K562 (cell line): ENCODE results near the gene BBS1. TPM values are rescaled to one million over a fixed set of nuclear protein-coding genes. Genes with fewer than 3 reads are reported as not detected.

Experiments
- BRCA1 ChIP-seq, 2 experiments: fragments of 450-650 bp in 1 of 2; sonication (generic) in 1 of 2; formaldehyde crosslinking in 1 of 2; IDR thresholded peaks; 2 replicates each; pipeline versions ENCODE4 v1.5.0 to v1.6.1; 2017 to 2020; ENCODE audit warnings: mild to moderate bottlenecking in 1 of 2, missing genetic modification reagents in 1 of 2
- CEBPB ChIP-seq: fragments of 450-650 bp; IDR thresholded peaks from 2 replicates; pipeline ENCODE4 v1.6.1; 2016; ENCODE audit warnings: missing genetic modification characterization, missing compliant biosample characterization
- CEBPG ChIP-seq, 3 experiments: fragments of 200-800 bp in 1 of 3; sonication (Bioruptor generic) in 1 of 3; sonication (generic) in 1 of 3; formaldehyde crosslinking in 1 of 3; IDR thresholded peaks in 2 of 3; conservative IDR thresholded peaks in 1 of 3; 2 replicates each; pipeline versions ENCODE4 v1.6.1 to v1.8.0; 2016 to 2022; ENCODE audit warnings: missing compliant biosample characterization in 2 of 3, missing genetic modification characterization in 2 of 3, mild to moderate bottlenecking in 1 of 3, missing genetic modification reagents in 1 of 3
- ETV6 ChIP-seq, 3 experiments: fragments of 150-350 bp in 1 of 3; sonication (generic) in 1 of 3; formaldehyde crosslinking in 1 of 3; IDR thresholded peaks; 2 replicates each; pipeline versions ENCODE4 v1.6.1 to v1.8.0; 2014 to 2022; ENCODE audit warnings: borderline replicate concordance in 2 of 3, low read depth in 2 of 3, antibody characterized with exemption in 1 of 3, low read length in 1 of 3, mild to moderate bottlenecking in 1 of 3, missing genetic modification reagents in 1 of 3
- IRF1 ChIP-seq: sonication (generic); formaldehyde crosslinking; IDR thresholded peaks from 2 replicates; pipeline ENCODE4 v1.8.0; 2022; ENCODE audit warnings: missing genetic modification reagents, mild to moderate bottlenecking, borderline replicate concordance
- JUND ChIP-seq, 2 experiments: IDR thresholded peaks; 2 replicates in 1 of 2; 3 replicates in 1 of 2; pipeline ENCODE4 v1.6.1; 2011; ENCODE audit warnings: borderline replicate concordance in 2 of 2, low read depth in 2 of 2, low read length in 2 of 2, improper control_type of control experiment in 1 of 2, missing biosample characterization in 1 of 2, missing genetic modification characterization in 1 of 2, missing genetic modification reagents in 1 of 2
- MCM5 ChIP-seq: fragments of 450-650 bp; IDR thresholded peaks from 2 replicates; pipeline ENCODE4 v1.6.1; 2016; ENCODE audit warnings: low read depth
- MXI1 ChIP-seq: IDR thresholded peaks from 2 replicates; pipeline ENCODE4 v1.6.1; 2011; ENCODE audit warnings: low read depth, mild to moderate bottlenecking, improper control_type of control experiment, low read length
- NONO ChIP-seq, 2 experiments: fragments of 200-400 bp in 1 of 2; fragments of 450-650 bp in 1 of 2; formaldehyde crosslinking in 1 of 2; IDR thresholded peaks; 2 replicates each; pipeline ENCODE4 v1.6.1; 2017; ENCODE audit warnings: low read depth in 2 of 2, mild to moderate bottlenecking in 2 of 2, moderate library complexity in 2 of 2, low read length in 1 of 2
- NR4A1 ChIP-seq, 2 experiments: fragments of 250-450 bp in 1 of 2; fragments of 450-650 bp in 1 of 2; sonication (Bioruptor Pico) in 1 of 2; IDR thresholded peaks; 2 replicates each; pipeline versions ENCODE4 v1.4.0 to v1.6.1; 2016 to 2020; ENCODE audit warnings: mild to moderate bottlenecking in 2 of 2, missing compliant biosample characterization in 1 of 2, missing genetic modification characterization in 1 of 2, moderate library complexity in 1 of 2
- PHB2 ChIP-seq: fragments of 450-650 bp; IDR thresholded peaks from 2 replicates; pipeline ENCODE4 v1.6.1; 2017; ENCODE audit warnings: low read depth
- PHF20 ChIP-seq: fragments of 450-650 bp; IDR thresholded peaks from 2 replicates; pipeline ENCODE4 v1.6.1; 2018; ENCODE audit not compliant: partially characterized antibody
- PHF8 ChIP-seq: fragments of 200-600 bp; sonication (generic); IDR thresholded peaks from 2 replicates; pipeline ENCODE4 v1.6.1; 2012; ENCODE audit warnings: mixed run types, mild to moderate bottlenecking, inconsistent platforms, low read length, moderate library complexity, borderline replicate concordance
- PRMT5 ChIP-seq: sonication (generic); formaldehyde crosslinking; IDR thresholded peaks from 2 replicates; pipeline ENCODE4 v1.5.0; 2020; ENCODE audit warnings: missing genetic modification reagents
- SRSF7 ChIP-seq: fragments of 200-400 bp; formaldehyde crosslinking; optimal IDR thresholded peaks from 2 replicates; pipeline ENCODE3; 2017; ENCODE audit warnings: mild to moderate bottlenecking, low read depth, low read length
- ZNF224 ChIP-seq: sonication (generic); formaldehyde crosslinking; IDR thresholded peaks from 2 replicates; pipeline ENCODE4 v1.8.0; 2022; ENCODE audit warnings: mild to moderate bottlenecking, missing genetic modification reagents
- ZNF232 ChIP-seq: sonication (generic); formaldehyde crosslinking; IDR thresholded peaks from 2 replicates; pipeline ENCODE4 v1.8.0; 2022; ENCODE audit warnings: mild to moderate bottlenecking, missing genetic modification reagents
- ZNF316 ChIP-seq: fragments of 450-650 bp; IDR thresholded peaks from 2 replicates; pipeline ENCODE4 v1.6.1; 2016
- ZNF347 ChIP-seq: fragments of 450-650 bp; formaldehyde crosslinking; IDR thresholded peaks from 2 replicates; pipeline ENCODE4 v1.4.0; 2020; ENCODE audit warnings: low read depth, mild to moderate bottlenecking, moderate library complexity
- polyA plus RNA-seq, 8 experiments: library from polyadenylated mRNA; depleted of rRNA in 4 of 8; stranded (reverse) in 5 of 8; unstranded in 3 of 8; fragments of >200 nt; fragmentation: Nextera tagmentation in 2 of 8; fragmentation: Illumina TruSeq in 1 of 8; extraction: Ambion mirVana in 2 of 8; extraction: Trizol in 1 of 8; gene quantifications; 2 replicates each; pipeline versions ENCODE4 v1.2.1 to v1.2.3, GENCODE V29; 2011 to 2014; ENCODE audit warnings: inconsistent platforms in 1 of 8, missing spikeins in 1 of 8
- total RNA-seq, 7 experiments: library from RNA; depleted of rRNA in 6 of 7; stranded (reverse); fragments of >200 nt in 6 of 7; fragmentation: Illumina TruSeq in 2 of 7; extraction: Trizol in 2 of 7; gene quantifications; 2 replicates each; pipeline versions ENCODE4 v1.2.1 to v1.2.3, GENCODE V29; 2011 to 2021; ENCODE audit warnings: low replicate concordance in 1 of 7
- TF ChIP-seq, protein P1 (sequence below): sonication (generic); formaldehyde crosslinking; IDR thresholded peaks from 2 replicates; pipeline ENCODE4 v1.8.0; 2022; ENCODE audit warnings: mild to moderate bottlenecking, missing genetic modification reagents

Gene BBS1
- total and polyA plus RNA-seq, 9 of the 15 experiments (the other 6 are each of a cell fraction or from before 2014, with no cell fraction given): 9.0 to 19.8 (median 12.1) TPM

DNA sequence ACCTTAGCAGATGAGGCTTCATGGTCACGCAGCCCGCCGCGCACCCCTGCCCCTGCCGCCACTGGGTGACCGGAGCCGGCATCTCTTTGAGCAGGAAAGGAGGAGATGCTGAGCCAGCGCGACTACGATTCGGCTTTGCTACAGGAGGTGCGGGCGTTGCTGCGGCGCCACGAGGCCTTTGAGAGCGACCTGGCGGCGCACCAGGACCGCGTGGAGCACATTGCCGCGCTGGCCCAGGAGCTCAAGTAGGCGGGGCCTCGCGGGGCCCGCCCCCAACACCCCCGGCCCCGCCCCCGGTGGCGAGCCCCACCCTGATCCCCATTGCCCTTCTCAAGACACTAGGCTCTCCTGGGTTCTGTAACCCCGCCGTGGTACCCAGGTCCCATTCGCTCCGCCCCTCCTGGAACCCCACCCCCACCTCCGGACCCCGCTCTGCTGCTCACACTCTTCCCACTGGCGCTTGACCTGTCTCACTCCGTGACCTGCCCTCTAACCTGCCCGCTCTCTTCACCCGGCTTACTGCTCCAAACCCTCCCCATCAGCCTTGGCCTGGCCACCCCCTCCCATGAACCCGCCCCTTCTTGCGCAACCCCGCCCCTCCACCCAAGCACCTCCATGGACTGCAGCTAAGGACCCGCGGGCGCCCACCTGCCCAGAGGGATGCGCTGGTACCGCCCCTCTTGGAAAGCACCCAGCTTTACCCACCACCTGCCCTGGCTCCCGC, 48.9 kb downstream of the BBS1 start (continued):
- TF ChIP-seq PRMT5 (0 out of 2 replicates have a peak, but pooled peaks have one; percentile 23), CEBPG (CRISPR knock-in tag; IDR thresholded peaks at IDR 0.05) (peak; percentile 66; the same call in 1 of the 2 replicates), CEBPG (tag; conservative IDR thresholded peaks at IDR 0.05 in 1 of 2, IDR thresholded peaks at IDR 0.05 in 1 of 2) (peak; percentile 61 to 70), NONO (IDR thresholded peaks at IDR 0.05; ENCODE audit: low read depth in 2 of 2, low read length in 1 of 2) (peak in 1 of 2 experiments; percentile 28; a peak in 1 of 4 replicates), NR4A1 (CRISPR knock-in tag; IDR thresholded peaks at IDR 0.05) (no peak), NR4A1 (tag; IDR thresholded peaks at IDR 0.05) (no peak), PHF20 (peak; percentile 56), MCM5 (no peak), JUND (IDR thresholded peaks at IDR 0.05; ENCODE audit: borderline replicate concordance, low read depth, low read length) (no peak), JUND (tag; IDR thresholded peaks at IDR 0.05; ENCODE audit: borderline replicate concordance, low read depth, low read length) (no peak), ZNF224 (0 out of 2 replicates have a peak, but pooled peaks have one; percentile 71), PHF8 (peak; percentile 11; the same call in 1 of the 2 replicates), ZNF347 (no peak), CEBPB (tag) (peak; percentile 90), PHB2 (no peak), IRF1 (CRISPR knock-in tag) (0 out of 2 replicates have a peak, but pooled peaks have one; percentile 29), ZNF316 (peak; percentile 31; the same call in 1 of the 2 replicates), SRSF7 (no peak), ZNF232 (CRISPR knock-in tag) (peak; percentile 82; the same call in 1 of the 2 replicates), BRCA1 (IDR thresholded peaks at IDR 0.05) (no peak), BRCA1 (CRISPR knock-in tag; IDR thresholded peaks at IDR 0.05) (0 out of 2 replicates have a peak, but pooled peaks have one; percentile 55), MXI1 (no peak), ETV6 (IDR thresholded peaks at IDR 0.05; ENCODE audit: borderline replicate concordance in 1 of 2, low read depth in 2 of 2, low read length in 1 of 2) (no peak), ETV6 (CRISPR knock-in tag; IDR thresholded peaks at IDR 0.05; ENCODE audit: borderline replicate concordance) (peak; percentile 63; the same call in 1 of the 2 replicates)
- TF ChIP-seq, protein P1, sequence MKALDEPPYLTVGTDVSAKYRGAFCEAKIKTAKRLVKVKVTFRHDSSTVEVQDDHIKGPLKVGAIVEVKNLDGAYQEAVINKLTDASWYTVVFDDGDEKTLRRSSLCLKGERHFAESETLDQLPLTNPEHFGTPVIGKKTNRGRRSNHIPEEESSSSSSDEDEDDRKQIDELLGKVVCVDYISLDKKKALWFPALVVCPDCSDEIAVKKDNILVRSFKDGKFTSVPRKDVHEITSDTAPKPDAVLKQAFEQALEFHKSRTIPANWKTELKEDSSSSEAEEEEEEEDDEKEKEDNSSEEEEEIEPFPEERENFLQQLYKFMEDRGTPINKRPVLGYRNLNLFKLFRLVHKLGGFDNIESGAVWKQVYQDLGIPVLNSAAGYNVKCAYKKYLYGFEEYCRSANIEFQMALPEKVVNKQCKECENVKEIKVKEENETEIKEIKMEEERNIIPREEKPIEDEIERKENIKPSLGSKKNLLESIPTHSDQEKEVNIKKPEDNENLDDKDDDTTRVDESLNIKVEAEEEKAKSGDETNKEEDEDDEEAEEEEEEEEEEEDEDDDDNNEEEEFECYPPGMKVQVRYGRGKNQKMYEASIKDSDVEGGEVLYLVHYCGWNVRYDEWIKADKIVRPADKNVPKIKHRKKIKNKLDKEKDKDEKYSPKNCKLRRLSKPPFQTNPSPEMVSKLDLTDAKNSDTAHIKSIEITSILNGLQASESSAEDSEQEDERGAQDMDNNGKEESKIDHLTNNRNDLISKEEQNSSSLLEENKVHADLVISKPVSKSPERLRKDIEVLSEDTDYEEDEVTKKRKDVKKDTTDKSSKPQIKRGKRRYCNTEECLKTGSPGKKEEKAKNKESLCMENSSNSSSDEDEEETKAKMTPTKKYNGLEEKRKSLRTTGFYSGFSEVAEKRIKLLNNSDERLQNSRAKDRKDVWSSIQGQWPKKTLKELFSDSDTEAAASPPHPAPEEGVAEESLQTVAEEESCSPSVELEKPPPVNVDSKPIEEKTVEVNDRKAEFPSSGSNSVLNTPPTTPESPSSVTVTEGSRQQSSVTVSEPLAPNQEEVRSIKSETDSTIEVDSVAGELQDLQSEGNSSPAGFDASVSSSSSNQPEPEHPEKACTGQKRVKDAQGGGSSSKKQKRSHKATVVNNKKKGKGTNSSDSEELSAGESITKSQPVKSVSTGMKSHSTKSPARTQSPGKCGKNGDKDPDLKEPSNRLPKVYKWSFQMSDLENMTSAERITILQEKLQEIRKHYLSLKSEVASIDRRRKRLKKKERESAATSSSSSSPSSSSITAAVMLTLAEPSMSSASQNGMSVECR (CRISPR knock-in tag): peak; percentile 48; the same call in 1 of the 2 replicates
